Measurements from ENCODE around the gene JMJD6.
"Not testable (repeated sequence)": the region's sequence is repeated elsewhere in the genome, so short reads cannot be mapped to it uniquely, and the experiment has no call there.

The JMJD6 gene

GRCh38 chr17:76716146-76716838 lies 10.1 kb downstream of the JMJD6 start:
- DNase-seq (ENCODE audit: low read depth in 1 of 2, low spot score in 1 of 2), result no peak

GRCh38 chr17:76715496-76715830 lies 10.9 kb downstream of the JMJD6 start:
- no peak for DNase-seq (ENCODE audit: low read depth in 1 of 2, low spot score in 1 of 2)

- peak; percentile 57 to 63 for DNase-seq (ENCODE audit: low read depth in 1 of 2, low spot score in 1 of 2)
Observed at GRCh38 chr17:76714822-76715495, 11.4 kb downstream of the JMJD6 start.

GRCh38 chr17:76714336-76714735 lies 12.1 kb downstream of the JMJD6 start:
- DNase-seq (ENCODE audit: low read depth in 1 of 2, low spot score in 1 of 2), result no peak

- no peak for DNase-seq (ENCODE audit: low read depth in 1 of 2, low spot score in 1 of 2)
Observed at GRCh38 chr17:76713765-76714164, 12.6 kb downstream of the JMJD6 start.

- not testable (repeated sequence) for DNase-seq (ENCODE audit: low read depth in 1 of 2, low spot score in 1 of 2)
Observed at GRCh38 chr17:76712321-76712720, 14.1 kb downstream of the JMJD6 start.

- DNase-seq (ENCODE audit: low read depth in 1 of 2, low spot score in 1 of 2), result peak; percentile 23 to 45
Observed at GRCh38 chr17:76710863-76711611, 15.4 kb downstream of the JMJD6 start, which contains the start of gene MXRA7. MXRA7 (minus strand) TSS chr17:76710965; CDS start chr17:76710946, 19 bp downstream.

GRCh38 chr17:76709951-76710862 lies 16.2 kb downstream of the JMJD6 start:
- not testable (repeated sequence) for DNase-seq (ENCODE audit: low read depth in 1 of 2, low spot score in 1 of 2)

- DNase-seq (ENCODE audit: low read depth in 1 of 2, low spot score in 1 of 2), result no peak
Observed at GRCh38 chr17:76709077-76709950, 17.1 kb downstream of the JMJD6 start.

GRCh38 chr17:76707985-76708807 lies 18.2 kb downstream of the JMJD6 start:
- no peak for DNase-seq (ENCODE audit: low read depth in 1 of 2, low spot score in 1 of 2)

- no peak for DNase-seq (ENCODE audit: low read depth in 1 of 2, low spot score in 1 of 2)
Observed at GRCh38 chr17:76706817-76707216, 19.6 kb downstream of the JMJD6 start.

GRCh38 chr17:76704805-76705204 lies 21.6 kb downstream of the JMJD6 start:
- no peak for DNase-seq (ENCODE audit: low read depth in 1 of 2, low spot score in 1 of 2)

- DNase-seq (ENCODE audit: low read depth in 1 of 2, low spot score in 1 of 2), result no peak
Observed at GRCh38 chr17:76702941-76703637, 23.3 kb downstream of the JMJD6 start.

- DNase-seq (ENCODE audit: low read depth in 1 of 2, low spot score in 1 of 2), result no peak
Observed at GRCh38 chr17:76702076-76702475, 24.3 kb downstream of the JMJD6 start.

GRCh38 chr17:76701471-76701967 lies 24.9 kb downstream of the JMJD6 start:
- no peak for DNase-seq (ENCODE audit: low read depth in 1 of 2, low spot score in 1 of 2)

GRCh38 chr17:76700617-76701470 lies 25.6 kb downstream of the JMJD6 start:
- no peak for DNase-seq (ENCODE audit: low read depth in 1 of 2, low spot score in 1 of 2)

- DNase-seq (ENCODE audit: low read depth in 1 of 2, low spot score in 1 of 2), result no peak
Observed at GRCh38 chr17:76700270-76700616, 26.2 kb downstream of the JMJD6 start.
